NCI-H2029 (cell line): ENCODE measurements around the gene ISY1.
"Not testable (repeated sequence)": the region's sequence is repeated elsewhere in the genome, so short reads cannot be mapped to it uniquely, and the experiment has no call there.

Source experiments
- DNase-seq: peaks from one replicate; lab custom pipeline; 2025; lab: John Stamatoyannopoulos, UW

ISY1 gene

DNA sequence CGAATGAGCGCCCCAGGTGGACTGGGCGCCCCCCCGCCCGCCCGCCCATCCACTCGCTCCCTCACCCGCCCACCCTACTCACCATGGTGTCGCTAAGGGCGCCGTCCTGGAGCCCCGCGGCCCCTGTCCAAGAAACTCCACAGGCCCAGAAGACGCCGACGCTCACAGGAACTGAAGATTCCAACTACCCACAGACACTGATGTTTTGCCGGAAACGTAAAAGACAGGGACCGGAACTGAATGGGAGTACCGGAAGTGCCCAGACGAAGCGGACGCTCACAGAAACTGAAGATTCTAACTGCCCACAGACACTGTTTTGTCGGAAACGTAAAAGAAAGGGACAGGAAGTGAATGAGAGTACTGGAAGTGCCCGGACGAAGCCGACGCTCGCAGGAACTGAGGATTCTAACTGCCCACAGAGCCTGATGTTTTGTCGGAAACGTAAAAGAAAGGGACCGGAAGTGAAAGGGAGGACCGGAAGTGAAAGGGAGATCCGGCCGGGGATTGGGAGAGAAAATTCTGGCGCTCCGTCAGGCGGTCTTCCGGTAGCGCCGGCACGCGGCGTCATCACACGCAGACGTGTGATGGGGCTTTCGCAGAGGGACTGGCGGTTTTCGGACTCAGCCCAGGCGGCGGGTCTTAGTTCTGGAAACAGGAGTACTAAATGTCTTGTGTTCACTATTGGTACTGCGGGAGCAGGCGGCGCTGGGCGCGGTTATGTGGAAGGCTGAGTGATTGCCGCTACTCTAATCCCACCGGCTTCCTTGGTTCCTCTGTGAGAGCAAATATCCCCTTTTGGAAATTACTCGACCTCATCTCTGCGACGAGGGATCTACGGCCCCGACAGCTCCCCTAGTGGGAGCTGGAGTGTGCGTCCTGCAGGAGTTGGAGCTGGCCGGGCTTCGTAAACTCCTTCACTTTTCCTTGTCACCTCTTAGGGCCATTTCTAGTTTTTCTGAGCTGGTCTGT, at the start of gene ISY1:
TSS of gene ISY1 (minus strand) at position 173 of the 969 bp plus-strand sequence. CDS start at position 85, 88 bp downstream.
- DNase-seq = peak; percentile 76

DNA sequence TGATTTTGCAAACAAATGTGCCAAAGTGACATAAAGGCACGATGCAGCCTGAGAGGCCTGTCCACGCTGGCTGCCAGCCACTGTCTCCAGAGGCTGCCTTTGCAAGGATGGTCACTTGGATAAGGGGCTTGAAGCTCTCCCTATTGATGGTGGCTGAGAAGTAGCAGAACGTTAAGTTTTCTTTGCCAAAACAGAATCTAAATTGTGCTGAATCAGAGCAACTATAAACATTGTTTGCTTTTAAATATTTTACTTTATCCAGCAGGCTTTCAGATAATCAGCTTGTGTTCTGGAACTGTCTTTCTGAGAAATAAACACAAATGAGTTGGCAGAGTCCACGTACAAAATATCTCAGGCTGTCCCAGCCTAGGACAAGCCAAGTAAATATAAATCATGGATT, 46.6 kb upstream of the ISY1 start:
- DNase-seq = no peak

DNA sequence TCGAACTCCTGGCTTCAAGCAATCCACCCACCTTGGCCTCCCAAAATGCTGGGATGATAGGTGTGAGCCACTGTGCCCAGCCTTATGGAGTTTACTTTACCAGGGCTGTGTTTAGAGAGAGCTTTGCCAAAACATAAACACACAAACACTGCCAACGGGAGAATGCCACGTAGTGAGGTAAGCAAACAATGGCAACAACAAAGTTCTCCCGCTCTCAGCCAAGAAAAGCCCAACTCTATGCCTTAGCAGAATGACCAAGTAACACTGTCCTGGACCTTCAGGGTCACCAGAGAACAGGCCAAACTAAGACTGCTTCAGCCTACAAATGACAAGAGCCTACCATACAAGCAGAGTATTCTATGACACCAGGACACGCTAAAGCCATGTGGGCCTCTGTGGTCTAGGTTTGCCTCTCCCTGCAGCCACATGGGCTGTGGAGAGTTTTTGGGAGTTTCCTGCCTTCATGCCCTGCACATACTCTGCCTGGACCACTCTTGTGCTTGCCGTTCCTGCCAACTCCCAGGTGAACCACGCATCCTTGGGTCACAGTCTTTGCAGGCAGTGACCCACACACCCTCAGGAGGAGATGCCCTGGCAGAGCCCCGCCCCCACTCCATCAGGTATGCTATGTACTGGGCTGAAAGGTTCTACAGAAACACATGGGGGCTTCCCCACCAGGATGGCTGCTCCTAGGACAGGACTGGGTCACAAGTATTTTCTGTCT, 44.4 kb upstream of the ISY1 start:
- DNase-seq = no peak

DNA sequence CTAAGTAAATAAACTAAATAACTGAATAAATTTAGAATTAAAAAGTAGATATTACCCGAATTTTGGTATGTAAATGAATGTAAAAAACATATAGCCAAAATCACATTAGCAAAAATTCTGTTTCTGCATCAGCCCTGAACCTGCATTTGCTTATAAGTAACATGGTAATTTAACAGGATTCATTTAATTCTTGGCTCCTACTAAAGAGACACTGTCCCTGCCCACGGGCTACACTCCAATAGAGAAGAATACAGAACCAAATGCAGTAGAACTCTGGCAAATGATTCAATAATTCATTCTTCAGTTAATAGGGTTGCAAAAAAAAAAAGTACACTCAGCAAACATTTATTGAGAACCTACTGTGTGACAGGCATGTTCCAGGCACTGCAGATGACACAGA, 43.6 kb upstream of the ISY1 start:
- DNase-seq = no peak

GRCh38 chr3:129199366-129199765, 38.5 kb upstream of the ISY1 start:
- DNase-seq = no peak

- no peak for DNase-seq
These were observed 36.5 kb upstream of the ISY1 start for GRCh38 chr3:129197321-129197720.

- no peak for DNase-seq
These were observed 35.7 kb upstream of the ISY1 start for GRCh38 chr3:129196601-129197000.

- DNase-seq = no peak
These were observed 34.9 kb upstream of the ISY1 start for GRCh38 chr3:129195731-129196256.

GRCh38 chr3:129189793-129190192, 28.9 kb upstream of the ISY1 start:
- not testable (repeated sequence) for DNase-seq

DNA sequence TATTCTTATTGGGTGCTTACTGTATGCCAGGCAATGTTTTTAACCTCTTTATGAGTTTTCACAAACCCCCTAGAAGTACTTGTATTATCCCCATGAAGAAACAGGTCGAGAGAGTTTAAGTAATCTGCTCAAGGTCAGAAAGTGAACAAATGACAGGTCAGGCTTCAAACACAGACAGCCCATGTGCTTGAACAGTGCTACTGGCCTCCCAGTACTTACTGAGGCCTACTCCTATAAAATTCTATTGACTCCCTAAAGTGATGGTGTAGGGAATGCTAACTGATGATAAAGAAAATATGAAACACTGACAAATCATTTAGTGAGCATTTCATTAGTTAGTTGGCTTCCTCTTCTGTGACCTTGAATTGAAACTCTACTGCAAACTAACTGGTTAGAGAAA, 27.0 kb upstream of the ISY1 start:
- no peak for DNase-seq

GRCh38 chr3:129185783-129186182, 24.9 kb upstream of the ISY1 start:
- no peak for DNase-seq

DNA sequence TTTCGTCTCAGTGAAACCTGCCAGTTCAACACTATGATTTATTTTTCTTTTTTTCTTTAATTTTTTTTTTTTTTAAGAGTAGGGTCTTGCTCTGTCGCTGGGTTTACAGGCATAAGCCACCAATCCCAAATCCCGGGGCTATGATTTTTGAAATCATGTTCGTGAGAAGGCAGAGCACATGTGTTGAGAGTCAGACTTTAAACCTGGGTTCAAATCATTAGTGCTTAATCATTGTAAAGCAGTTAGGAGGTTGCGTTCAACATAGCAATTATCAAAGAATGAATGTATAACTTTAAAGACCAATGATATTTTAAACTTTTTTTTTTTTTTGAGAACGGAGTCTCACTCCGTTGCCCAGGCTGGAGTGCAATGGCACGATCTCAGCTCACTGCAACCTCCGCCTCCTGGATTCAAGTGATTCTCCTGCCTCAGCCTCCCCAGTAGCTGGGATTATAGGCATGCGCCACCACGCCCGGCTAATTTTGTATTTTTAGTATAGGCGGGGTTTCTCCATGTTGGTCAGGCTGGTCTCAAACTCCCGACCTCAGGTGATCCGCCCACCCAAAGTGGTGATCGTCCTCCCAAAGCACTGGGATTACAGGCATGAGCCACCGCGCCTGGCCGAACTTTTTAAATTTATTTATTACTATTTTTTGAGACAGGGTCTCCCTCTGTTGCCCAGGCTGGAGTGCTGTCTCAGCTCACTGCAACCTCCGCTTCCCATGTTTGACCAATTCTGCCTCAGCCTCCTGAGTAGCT, 24.1 kb upstream of the ISY1 start:
- not testable (repeated sequence) for DNase-seq

GRCh38 chr3:129184396-129184657, 23.5 kb upstream of the ISY1 start:
- no peak for DNase-seq

GRCh38 chr3:129183569-129184395, 22.9 kb upstream of the ISY1 start, which contains the start of gene CNBP:
Gene CNBP, minus strand, starts transcription at chr3:129183896. Its CDS starts 12,139 bp downstream, at chr3:129171757.
- peak; percentile 77 for DNase-seq

DNA sequence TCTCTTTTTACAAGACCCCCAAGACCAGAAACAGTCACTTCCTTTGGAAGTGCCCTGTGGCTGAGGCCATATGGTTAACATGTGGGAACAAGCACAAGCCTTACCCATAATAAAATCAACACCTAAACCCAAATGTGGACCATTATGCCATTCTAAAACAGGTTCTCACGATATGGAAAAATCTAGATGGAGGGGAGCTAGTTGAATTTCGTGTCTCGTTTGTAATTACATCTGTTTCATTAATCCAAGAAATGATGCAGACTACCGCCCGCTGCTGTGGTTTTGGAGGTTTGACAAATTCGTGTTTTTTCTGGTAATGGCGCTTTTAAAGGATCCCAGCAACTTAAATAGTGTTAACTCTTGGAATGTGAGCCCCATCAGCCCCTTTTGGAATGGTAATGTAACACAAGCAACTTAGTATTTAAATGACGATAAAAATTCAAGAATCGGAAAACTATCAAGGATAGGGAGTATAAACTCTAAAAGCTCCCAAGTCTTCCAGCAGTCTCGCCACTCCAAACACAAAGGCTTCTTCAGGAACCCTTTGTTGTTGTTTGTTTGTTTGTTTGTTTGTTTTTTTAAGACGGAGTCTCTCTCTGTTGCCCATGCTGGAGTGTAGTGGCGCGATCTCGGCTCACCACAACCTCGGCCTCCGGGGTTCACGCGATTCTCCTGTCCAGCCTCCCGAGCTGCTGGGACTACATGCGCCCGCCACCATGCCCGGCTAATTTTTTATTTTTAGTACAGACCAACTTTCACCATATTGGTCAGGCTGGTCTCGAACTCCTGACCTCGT, 21.7 kb upstream of the ISY1 start:
- no peak for DNase-seq

DNA sequence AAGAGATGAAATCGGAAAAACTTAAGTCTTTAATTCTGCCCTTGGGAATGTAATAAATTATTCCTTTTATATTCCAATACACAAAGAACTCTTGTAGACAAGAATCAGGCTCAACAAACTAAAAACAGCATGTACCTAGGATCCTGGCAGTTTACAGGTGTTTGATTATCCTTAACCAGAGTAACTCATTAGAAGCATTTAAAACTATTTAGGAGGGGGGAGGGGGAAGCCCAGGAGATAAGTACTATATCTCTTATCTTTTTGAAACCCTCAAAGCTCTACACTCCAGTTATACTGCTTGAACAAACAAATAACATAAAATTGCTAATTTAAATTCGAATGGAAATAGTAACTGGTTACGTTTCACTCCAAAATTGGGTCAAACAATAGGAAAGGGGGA, 21.0 kb upstream of the ISY1 start:
- DNase-seq = no peak

GRCh38 chr3:129180461-129180860, 19.6 kb upstream of the ISY1 start:
- no peak for DNase-seq

- no peak for DNase-seq
These were observed 15.2 kb upstream of the ISY1 start for GRCh38 chr3:129176051-129176450.

- DNase-seq = no peak
These were observed 12.9 kb upstream of the ISY1 start for GRCh38 chr3:129173725-129174124.

GRCh38 chr3:129173206-129173605, 12.3 kb upstream of the ISY1 start:
- DNase-seq = no peak
